DMS53 treated with DMSO at 0.1 percent for 48 hours (cell line): ENCODE results near the gene BCL2.

ENCODE experiments used
- DNase-seq: peaks from one replicate; lab custom pipeline; 2025; ENCODE audit not compliant: unreplicated experiment; lab: John Stamatoyannopoulos, UW

The BCL2 gene

GRCh38 chr18:63146828-63147409, 172.7 kb downstream of the BCL2 start:
- DNase-seq, result no peak

DNA sequence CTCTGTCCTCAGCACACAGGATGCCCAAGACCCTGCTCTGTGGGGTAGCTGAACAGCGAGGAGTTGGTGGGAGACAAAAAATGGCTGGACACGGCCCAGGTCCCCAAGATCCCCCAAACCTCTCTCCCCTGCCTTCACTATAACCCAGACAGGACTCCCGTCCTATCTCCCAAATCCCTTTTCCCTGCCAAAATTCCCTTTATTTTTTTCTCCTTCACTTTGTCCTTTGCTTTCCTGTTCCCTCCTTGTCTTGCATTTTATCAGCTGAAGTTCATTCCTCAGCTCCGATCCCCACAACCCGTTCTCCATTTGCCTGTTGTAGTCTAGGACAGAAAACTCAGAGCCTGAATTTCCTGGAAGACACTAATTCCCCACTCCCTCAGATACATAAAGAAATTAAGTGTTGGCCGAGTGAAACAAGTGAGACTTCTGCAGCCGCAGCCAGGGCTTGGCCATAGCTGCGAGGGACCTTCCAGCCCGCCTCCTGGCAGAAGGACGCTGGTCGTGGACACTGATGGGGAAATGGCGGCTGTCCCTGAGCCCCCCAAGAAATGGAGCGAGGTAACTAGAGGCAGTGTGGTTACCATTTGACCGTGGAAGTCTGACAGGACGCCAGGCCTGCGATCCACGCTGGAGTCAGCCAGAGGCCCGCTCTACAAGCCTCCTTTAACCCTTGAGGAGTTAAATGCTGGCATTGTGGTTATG, 173.6 kb downstream of the BCL2 start:
- no peak for DNase-seq

GRCh38 chr18:63145166-63145850, 174.3 kb downstream of the BCL2 start:
- DNase-seq, result no peak

- DNase-seq, result no peak
Measured at GRCh38 chr18:63144748-63145147, 174.8 kb downstream of the BCL2 start.

GRCh38 chr18:63143330-63143771, 176.2 kb downstream of the BCL2 start:
- DNase-seq, result no peak

DNA sequence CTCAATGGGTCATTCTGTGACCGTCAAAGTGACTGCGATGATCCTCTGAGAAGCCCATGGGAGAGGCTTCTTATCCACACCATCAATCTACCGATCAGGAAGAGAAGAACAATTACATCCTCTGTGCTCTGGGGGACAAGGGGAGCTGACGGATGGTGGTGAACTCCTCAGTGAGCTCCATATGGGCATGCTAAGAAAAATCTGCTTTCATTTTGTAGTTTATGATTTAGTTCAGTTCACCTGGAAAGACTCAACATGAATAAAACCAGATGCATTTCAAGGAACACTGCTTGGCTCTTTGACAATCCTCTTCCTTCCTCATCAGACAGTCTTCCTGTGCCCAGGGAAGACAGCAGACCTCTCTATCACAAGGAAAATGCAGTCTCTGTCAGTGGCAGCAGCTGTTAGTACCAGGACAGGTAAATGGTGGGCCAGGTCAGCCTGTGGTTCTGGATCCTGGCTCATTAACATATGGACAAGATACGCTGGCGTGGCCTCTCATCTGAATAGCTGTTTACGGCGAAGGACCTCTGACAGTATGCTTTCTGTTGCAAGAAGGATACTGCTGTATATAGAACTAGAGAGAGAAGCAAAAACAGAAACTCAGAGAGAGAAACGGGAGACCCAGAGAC, 176.9 kb downstream of the BCL2 start:
- DNase-seq, result no peak

DNA sequence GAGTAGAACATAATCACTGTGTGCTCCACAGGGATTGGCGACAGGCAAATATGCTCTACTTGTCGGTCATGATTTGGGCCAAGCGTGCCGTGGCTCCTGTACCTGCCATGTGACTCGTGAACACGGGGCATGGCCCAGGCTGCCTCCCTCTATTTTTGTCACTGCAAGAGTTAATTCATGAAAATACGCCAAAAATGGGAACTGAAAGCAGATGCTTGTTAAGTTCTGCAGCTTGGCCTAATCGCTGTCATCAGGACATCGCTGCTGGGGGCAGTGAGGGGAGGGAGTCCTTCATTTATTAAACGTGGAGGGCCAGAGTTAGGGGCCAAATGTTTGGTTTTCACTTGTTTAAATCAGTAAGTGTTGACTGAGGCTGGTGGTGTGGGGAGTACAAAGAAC, 177.8 kb downstream of the BCL2 start:
- DNase-seq, result no peak

GRCh38 chr18:63140997-63141777, 178.4 kb downstream of the BCL2 start:
- no peak for DNase-seq

- DNase-seq, result no peak
Measured at GRCh38 chr18:63140038-63140450, 179.5 kb downstream of the BCL2 start.

- no peak for DNase-seq
Measured at GRCh38 chr18:63138436-63139340, 180.9 kb downstream of the BCL2 start.

GRCh38 chr18:63137999-63138435, 181.6 kb downstream of the BCL2 start:
- no peak for DNase-seq

GRCh38 chr18:63135101-63135500, 184.5 kb downstream of the BCL2 start:
- DNase-seq, result no peak

- peak; percentile 59 for DNase-seq
Measured at GRCh38 chr18:63132819-63133200, 186.8 kb downstream of the BCL2 start.

DNA sequence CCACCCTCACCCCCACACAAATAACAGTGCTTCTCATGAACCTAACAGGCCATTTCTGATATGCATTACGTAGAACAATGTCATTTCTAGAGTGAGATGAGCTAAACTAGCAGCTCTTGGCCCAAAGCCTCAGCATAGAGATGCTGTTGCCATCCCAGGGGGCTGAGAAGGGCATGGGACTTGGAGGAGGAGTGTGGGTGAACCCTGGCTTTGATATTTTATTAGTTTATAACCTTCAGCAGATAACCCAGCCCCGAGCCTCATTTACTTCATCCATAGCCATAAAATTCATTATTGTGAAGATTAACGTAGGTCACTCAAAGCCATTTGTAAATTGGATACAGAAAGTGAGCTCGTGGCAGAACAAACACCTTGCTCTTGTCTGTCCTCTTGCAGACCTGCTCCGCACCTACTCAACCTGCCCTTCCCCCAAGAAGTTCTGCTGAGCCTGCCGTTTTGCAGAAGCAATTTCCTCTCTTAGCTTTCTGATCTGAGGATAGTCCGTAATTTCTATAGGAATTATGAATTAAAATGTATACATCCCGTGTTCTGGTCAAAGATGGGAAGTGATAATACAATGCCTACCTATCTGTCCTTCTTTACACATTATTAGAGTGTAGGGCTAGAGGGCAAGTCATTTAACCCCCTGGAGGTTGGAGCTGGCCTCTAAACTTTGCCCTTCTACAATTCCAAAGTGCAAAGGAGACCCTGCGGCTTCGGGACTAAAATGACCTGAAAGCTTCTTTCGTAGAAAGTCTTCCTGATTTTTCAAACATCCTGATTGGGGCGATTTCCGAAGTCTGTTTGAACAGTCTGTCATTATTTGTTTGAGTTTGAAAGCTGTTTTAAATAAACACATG, 187.4 kb downstream of the BCL2 start:
- DNase-seq, result no peak

- peak; percentile 20 for DNase-seq
Measured at GRCh38 chr18:63131106-63131958, 188.2 kb downstream of the BCL2 start.

DNA sequence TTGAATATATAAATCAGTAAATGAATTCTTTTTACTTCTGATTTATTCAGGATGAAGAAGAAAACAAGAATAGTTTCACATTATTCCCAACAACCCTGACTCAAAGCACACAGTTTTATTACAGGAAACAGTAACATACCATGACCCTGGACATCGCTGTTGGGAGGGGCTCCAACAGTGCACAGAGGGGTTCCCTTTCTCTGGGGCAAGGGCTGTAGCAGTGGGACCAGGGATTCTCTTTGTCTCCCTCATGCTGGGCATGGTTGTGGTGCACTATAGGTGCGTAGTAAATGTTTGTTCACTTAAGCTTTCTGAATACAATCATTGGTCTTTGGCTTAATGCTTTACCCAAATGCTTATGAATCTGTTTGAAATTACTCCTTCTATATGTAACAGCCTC, 189.4 kb downstream of the BCL2 start:
- DNase-seq, result no peak

DNA sequence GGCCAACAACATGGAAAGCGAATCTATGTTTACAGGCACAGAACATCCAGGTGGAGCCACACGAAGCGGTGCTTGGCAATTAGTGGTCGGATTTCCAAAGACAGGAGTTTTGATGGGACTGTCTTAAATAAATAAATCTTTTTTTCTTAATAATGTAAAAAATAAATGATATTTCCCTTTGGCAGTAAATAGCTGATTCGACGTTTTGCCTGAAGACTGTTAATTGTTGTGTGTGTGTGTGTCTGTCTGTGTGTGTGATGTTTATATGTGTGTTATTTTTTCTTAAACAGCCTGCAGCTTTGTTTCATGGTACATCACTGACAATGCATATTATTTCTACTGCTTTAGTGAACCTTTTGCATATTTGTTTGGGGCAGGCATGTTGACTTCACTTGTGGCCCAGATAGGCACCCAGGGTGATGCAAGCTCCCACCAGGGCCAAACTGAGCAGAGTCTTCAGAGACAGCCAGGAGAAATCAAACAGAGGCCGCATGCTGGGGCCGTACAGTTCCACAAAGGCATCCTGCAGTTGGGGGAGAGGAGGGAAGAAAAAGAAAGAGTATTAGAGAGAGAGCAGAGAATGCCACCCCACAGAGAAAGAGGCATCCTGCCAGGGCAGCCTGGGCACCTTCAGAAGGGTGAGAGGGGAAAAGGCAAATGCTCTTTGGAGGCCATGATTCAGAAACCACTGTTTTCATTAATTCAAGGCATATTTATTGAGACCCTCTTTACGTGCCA, 191.2 kb downstream of the BCL2 start:
- DNase-seq, result no peak
